Esophagus squamous epithelium (tissue), 5 donors: Measurements from ENCODE around the gene RASSF10. TPM values are rescaled to one million over a fixed set of nuclear protein-coding genes. Genes with fewer than 3 reads are reported as not detected.
A peak's percentile ranks its signal among the peaks of the same experiment; 100 is the strongest.

Experiments
- DNase-seq: peaks from one replicate; lab custom pipeline; 2025; lab: John Stamatoyannopoulos, UW
- H3K27ac ChIP-seq, 4 donors: fragments of 200-600 bp; sonication (generic); one replicate each; pipeline ENCODE4 v1.5.1; 2016 to 2019; ENCODE audit warnings: mild to moderate bottlenecking in 1 of 4
- H3K27me3 ChIP-seq, 4 donors: fragments of 200-600 bp; sonication (generic); 1 replicate in 3 of 4; 2 replicates in 1 of 4; pipeline versions ENCODE4 v1.5.1 to v1.6.0; 2017 to 2021; ENCODE audit warnings: antibody characterized with exemption in 1 of 4
- H3K36me3 ChIP-seq, 3 donors: fragments of 200-600 bp; sonication (generic); one replicate each; pipeline ENCODE4 v1.5.1; 2016 to 2019
- H3K4me1 ChIP-seq, 3 donors: fragments of 200-600 bp; sonication (generic); one replicate each; pipeline ENCODE4 v1.5.1; 2017 to 2019
- H3K4me3 ChIP-seq, 4 donors: fragments of 200-600 bp; sonication (generic); 1 replicate in 3 of 4; 2 replicates in 1 of 4; pipeline ENCODE4 v1.5.1; 2016 to 2019; ENCODE audit warnings: mild to moderate bottlenecking in 2 of 4, moderate library complexity in 1 of 4
- H3K9me3 ChIP-seq, 3 donors: fragments of 200-600 bp; sonication (generic); one replicate each; pipeline ENCODE4 v1.5.1; 2016 to 2019
- POLR2A ChIP-seq, 4 donors: fragments of 450-650 bp; IDR thresholded peaks; one replicate each; pipeline ENCODE4 v1.6.1; 2017; ENCODE audit warnings: antibody characterized with exemption in 4 of 4, mild to moderate bottlenecking in 4 of 4, moderate library complexity in 3 of 4
- WGBS, 2 donors: methylation state at CpG; one replicate each; pipeline ENCODE4 v1.1.5; 2018; 5-methylcytosine and 5-hydroxymethylcytosine counted together
- intact Hi-C: fragments of 100-400 bp; cut with DNase I; formaldehyde crosslinking; loops from one replicate; pipeline ENCODE4 v1.15.0; 2022
- total RNA-seq, 4 donors: library from RNA; depleted of rRNA; stranded (reverse); fragments of >200 nt; gene quantifications; one replicate each; pipeline ENCODE4 v1.1.0, GENCODE V29; 2016
- TF ChIP-seq, protein P1 (sequence below), 6 experiments: fragments of 450-650 bp in 4 of 6; fragments of 200-600 bp in 2 of 6; sonication (generic) in 2 of 6; IDR thresholded peaks; one replicate each; pipeline ENCODE4 v1.5.1; 2016 to 2019; ENCODE audit warnings: antibody characterized with exemption in 6 of 6, mild to moderate bottlenecking in 4 of 6, moderate library complexity in 4 of 6
- donor health status: DM: yes; HTN: yes; CAD: no.

RASSF10 gene
- total RNA-seq, 4 donors from 2014 or later = 9.6 to 15.2 (median 11.5) TPM

DNA sequence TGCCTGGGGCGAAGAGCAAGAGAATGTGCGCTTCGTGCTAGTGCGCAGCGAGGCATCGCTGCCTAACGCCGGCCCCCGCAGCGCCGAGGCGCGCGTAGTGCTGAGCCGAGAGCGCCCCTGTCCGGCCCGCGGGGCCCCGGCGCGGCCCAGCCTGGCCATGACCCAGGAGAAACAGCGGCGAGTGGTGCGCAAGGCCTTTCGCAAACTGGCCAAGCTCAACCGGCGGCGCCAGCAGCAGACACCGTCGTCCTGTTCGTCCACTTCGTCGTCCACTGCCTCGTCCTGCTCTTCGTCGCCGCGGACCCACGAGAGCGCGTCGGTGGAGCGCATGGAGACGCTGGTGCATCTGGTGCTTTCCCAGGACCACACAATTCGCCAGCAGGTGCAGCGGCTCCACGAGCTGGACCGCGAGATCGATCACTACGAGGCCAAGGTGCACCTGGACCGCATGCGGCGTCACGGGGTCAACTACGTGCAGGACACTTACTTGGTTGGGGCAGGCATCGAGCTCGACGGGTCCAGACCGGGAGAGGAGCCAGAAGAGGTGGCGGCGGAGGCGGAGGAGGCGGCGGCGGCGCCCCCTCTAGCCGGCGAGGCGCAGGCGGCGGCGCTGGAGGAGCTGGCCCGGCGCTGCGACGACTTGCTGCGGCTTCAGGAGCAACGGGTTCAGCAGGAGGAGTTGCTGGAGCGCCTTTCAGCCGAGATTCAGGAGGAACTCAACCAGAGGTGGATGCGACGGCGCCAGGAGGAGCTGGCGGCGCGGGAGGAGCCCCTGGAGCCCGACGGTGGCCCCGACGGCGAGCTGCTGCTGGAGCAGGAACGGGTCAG is 1.0 kb downstream of the RASSF10 start:
- H3K9me3 ChIP-seq = no peaks in the 10 kb centered on the region
- peaks cover 0 to 89% (median 9%) of the 10 kb centered on the region in 4 donors for H3K27me3 ChIP-seq
- intact Hi-C loops = no loop called here
- TF ChIP-seq, protein P1, sequence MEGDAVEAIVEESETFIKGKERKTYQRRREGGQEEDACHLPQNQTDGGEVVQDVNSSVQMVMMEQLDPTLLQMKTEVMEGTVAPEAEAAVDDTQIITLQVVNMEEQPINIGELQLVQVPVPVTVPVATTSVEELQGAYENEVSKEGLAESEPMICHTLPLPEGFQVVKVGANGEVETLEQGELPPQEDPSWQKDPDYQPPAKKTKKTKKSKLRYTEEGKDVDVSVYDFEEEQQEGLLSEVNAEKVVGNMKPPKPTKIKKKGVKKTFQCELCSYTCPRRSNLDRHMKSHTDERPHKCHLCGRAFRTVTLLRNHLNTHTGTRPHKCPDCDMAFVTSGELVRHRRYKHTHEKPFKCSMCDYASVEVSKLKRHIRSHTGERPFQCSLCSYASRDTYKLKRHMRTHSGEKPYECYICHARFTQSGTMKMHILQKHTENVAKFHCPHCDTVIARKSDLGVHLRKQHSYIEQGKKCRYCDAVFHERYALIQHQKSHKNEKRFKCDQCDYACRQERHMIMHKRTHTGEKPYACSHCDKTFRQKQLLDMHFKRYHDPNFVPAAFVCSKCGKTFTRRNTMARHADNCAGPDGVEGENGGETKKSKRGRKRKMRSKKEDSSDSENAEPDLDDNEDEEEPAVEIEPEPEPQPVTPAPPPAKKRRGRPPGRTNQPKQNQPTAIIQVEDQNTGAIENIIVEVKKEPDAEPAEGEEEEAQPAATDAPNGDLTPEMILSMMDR (IDR thresholded peaks at IDR 0.05) = peak in 2 of 6 experiments; percentile 3 to 11
- no peak for TF ChIP-seq POLR2A (IDR thresholded peaks at IDR 0.05)
- H3K4me3 ChIP-seq = peak overlapping the region; percentile 62 to 76 (median 66)
- WGBS, 2 donors = 0 to 6% methylated on average over 2 to 12 of the region's 94 CpGs
- H3K27ac ChIP-seq = peak overlapping the region; percentile 53 to 89 (median 77)
- DNase-seq = no peak
- H3K36me3 ChIP-seq = no peaks in the 10 kb centered on the region
- H3K4me1 ChIP-seq = peaks cover 17 to 83% (median 28%) of the 10 kb centered on the region in 3 donors

DNA sequence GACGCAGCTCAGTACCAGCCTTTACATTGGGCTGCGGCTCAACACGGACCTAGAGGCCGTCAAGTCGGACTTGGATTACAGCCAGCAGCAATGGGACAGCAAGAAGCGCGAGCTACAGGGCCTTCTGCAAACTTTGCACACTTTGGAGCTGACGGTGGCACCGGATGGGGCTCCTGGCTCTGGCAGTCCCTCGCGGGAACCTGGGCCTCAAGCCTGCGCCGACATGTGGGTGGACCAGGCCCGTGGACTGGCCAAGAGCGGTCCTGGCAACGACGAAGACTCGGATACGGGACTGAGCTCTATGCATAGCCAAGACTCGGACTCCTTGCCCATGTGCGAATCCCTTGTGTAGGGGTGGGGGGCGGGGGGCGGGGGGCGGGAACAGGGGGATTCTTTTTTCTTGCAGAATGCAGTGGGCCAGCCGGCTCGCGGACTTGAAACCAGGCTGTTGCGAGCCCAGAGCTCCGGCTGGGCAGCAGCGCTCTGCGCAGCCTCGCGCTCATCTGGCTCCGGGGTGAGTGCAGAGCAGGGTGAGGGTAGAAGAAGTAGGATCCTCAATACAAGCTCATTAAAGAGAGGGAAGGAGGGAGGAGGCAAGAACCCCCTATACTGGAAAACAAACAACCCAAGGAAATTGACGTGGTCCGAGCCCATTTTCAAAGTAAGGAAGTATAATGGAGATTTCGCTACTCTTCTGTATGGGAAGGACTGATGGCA is 1.8 kb downstream of the RASSF10 start:
- peak overlapping the region; percentile 53 to 89 (median 77) for H3K27ac ChIP-seq
- H3K36me3 ChIP-seq = no peaks in the 10 kb centered on the region
- no peaks in the 10 kb centered on the region for H3K9me3 ChIP-seq
- H3K4me1 ChIP-seq = peaks cover 17 to 83% (median 28%) of the 10 kb centered on the region in 3 donors
- WGBS, 2 donors = 7 to 17% methylated on average over 7 to 12 of the region's 37 CpGs
- H3K4me3 ChIP-seq = peak overlapping the region; percentile 62 to 76 (median 66)
- H3K27me3 ChIP-seq = peaks cover 0 to 97% (median 9%) of the 10 kb centered on the region in 4 donors
- intact Hi-C loops = no loop called here
- no peak for DNase-seq
- TF ChIP-seq, protein P1 (IDR thresholded peaks at IDR 0.05) = no peak
- no peak for TF ChIP-seq POLR2A (IDR thresholded peaks at IDR 0.05)

DNA sequence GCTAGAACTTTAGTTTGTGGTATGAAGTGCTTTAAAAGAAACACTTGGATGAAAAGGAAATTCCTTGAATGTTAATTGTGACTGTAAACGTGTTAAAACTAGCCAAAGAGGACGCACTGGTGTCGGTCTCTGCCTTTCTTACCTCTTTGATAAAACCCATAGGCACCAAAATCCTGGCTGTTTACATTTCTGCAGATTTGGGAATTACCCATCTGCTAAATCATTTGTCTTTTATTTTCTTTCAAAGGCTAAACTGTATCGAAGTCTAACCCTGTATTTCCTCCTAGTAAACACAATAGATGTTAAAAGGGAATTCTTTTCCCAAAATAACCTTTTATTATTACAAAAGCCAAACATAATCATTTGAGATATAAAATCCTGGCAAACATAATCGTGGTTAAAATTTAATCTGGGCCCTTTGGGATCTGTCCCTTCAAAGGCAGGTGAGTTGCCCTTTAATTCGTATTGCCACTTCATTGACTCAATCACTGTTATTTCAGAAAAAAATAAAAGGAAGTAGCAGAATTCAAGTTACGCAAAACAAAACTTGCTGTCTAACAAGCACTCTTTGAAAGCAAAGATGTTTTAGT is 2.4 kb downstream of the RASSF10 start:
- Histone ChIP-seq H3K36me3 (no peaks in the 10 kb centered on the region), H3K9me3 (no peaks in the 10 kb centered on the region), H3K4me1 (peaks cover 17 to 82% (median 28%) of the 10 kb centered on the region in 3 donors), H3K4me3 (peak overlapping the region; percentile 62 to 76 (median 66)), H3K27ac (peak overlapping the region; percentile 17 to 89 (median 68)), H3K27me3 (peaks cover 0 to 97% (median 9%) of the 10 kb centered on the region in 4 donors)
- no peak for DNase-seq
- 7 to 19% methylated on average over 7 of the region's 7 CpGs for WGBS, 2 donors
- intact Hi-C loops = no loop called here
- TF ChIP-seq, protein P1 (IDR thresholded peaks at IDR 0.05) = no peak
- no peak for TF ChIP-seq POLR2A (IDR thresholded peaks at IDR 0.05)

- Histone ChIP-seq H3K4me1 (peaks cover 17 to 77% (median 28%) of the 10 kb centered on the region in 3 donors), H3K4me3 (peak overlapping the region; percentile 62 to 76 (median 66)), H3K27me3 (peaks cover 0 to 91% (median 9%) of the 10 kb centered on the region in 4 donors), H3K36me3 (no peaks in the 10 kb centered on the region), H3K9me3 (no peaks in the 10 kb centered on the region), H3K27ac (peak overlapping the region; percentile 9 to 89 (median 32))
- TF ChIP-seq POLR2A (IDR thresholded peaks at IDR 0.05) = no peak
- TF ChIP-seq, protein P1 (IDR thresholded peaks at IDR 0.05) = no peak
- DNase-seq = no peak
- intact Hi-C loops = no loop called here
- WGBS, 2 donors = 23% methylated on average over 9 of the region's 9 CpGs
Measured at GRCh38 chr11:13012056-13012661, 3.0 kb downstream of the RASSF10 start.
